ENCODE measurements around the gene SGMS1. TPM values are rescaled to one million over a fixed set of nuclear protein-coding genes. Genes with fewer than 3 reads are reported as not detected.

The SGMS1 gene
- total RNA-seq, 2 donors from 2014 or later: 19.4 to 19.5 TPM

DNA sequence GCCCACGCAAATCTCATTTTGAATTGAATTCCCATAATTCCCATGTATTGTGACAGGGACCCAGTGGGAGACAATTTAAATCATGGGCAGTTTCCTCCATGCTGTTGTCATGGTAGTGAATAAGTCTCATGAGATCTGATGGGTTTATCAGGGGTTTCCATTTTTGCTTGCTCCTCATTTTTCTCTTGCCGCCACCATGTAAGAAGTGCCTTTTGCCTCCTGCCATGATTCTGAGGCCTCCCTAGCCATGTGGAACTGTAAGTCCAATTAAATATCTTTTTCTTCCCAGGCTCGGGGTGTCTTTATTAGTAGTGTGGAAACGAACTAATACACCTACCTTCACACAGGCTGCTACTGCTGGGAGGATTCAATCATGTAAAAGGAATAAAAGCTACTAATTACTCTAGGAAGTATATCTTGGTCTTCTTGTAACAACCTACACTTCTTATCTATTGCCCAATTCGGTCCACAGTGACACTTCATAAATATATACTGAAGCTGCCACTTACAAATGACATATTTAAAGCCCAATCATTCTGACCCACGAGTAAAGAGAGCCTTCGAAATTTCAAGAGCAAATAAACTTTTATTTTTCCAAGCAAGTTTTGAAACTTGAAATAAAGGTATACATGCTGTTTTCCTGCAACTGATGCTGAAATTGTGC is 272.1 kb downstream of the SGMS1 start:
- no peaks in the 10 kb centered on the region for H3K4me1 ChIP-seq
- H3K9me3 ChIP-seq: no peaks in the 10 kb centered on the region
- H3K9ac ChIP-seq (ENCODE audit: low read depth in 2 of 2, low read length in 2 of 2): no peak overlapping the region
- TF ChIP-seq, protein P1, sequence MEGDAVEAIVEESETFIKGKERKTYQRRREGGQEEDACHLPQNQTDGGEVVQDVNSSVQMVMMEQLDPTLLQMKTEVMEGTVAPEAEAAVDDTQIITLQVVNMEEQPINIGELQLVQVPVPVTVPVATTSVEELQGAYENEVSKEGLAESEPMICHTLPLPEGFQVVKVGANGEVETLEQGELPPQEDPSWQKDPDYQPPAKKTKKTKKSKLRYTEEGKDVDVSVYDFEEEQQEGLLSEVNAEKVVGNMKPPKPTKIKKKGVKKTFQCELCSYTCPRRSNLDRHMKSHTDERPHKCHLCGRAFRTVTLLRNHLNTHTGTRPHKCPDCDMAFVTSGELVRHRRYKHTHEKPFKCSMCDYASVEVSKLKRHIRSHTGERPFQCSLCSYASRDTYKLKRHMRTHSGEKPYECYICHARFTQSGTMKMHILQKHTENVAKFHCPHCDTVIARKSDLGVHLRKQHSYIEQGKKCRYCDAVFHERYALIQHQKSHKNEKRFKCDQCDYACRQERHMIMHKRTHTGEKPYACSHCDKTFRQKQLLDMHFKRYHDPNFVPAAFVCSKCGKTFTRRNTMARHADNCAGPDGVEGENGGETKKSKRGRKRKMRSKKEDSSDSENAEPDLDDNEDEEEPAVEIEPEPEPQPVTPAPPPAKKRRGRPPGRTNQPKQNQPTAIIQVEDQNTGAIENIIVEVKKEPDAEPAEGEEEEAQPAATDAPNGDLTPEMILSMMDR (IDR thresholded peaks at IDR 0.05): no peak
- DNase-seq: no peak
- intact Hi-C loops (cut with DNase I): no loop called here
- no peak overlapping the region for H3K4me3 ChIP-seq
- no peak overlapping the region for H3K27ac ChIP-seq
- no peaks in the 10 kb centered on the region for H3K36me3 ChIP-seq
- H3K27me3 ChIP-seq: no peaks in the 10 kb centered on the region

DNA sequence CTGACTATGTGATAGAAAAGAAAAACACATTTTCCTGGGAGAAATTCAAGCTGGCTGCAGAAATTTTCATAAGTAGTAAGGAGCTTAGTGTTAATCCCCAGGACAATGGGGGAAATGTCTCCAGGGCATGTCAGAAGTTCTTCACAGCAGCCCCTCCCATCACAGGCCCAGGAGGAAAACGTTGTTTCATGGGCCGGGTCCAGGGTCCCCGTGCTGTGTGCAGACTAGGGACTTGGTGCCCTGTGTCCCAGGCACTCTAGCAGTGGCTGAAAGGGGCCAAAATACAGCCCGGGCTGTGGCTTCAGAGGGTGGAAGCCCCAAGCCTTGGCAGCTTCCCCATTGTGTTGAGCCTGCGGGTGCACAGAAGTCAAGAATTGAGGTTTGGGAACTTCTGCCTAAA is 273.4 kb downstream of the SGMS1 start:
- intact Hi-C loops (cut with DNase I): no loop called here
- Histone ChIP-seq H3K4me1 (no peaks in the 10 kb centered on the region), H3K27ac (no peak overlapping the region), H3K27me3 (no peaks in the 10 kb centered on the region), H3K36me3 (no peaks in the 10 kb centered on the region), H3K9me3 (no peaks in the 10 kb centered on the region), H3K9ac (ENCODE audit: low read depth in 2 of 2, low read length in 2 of 2) (no peak overlapping the region), H3K4me3 (no peak overlapping the region)
- TF ChIP-seq, protein P1 (IDR thresholded peaks at IDR 0.05): no peak
- no peak for DNase-seq

DNA sequence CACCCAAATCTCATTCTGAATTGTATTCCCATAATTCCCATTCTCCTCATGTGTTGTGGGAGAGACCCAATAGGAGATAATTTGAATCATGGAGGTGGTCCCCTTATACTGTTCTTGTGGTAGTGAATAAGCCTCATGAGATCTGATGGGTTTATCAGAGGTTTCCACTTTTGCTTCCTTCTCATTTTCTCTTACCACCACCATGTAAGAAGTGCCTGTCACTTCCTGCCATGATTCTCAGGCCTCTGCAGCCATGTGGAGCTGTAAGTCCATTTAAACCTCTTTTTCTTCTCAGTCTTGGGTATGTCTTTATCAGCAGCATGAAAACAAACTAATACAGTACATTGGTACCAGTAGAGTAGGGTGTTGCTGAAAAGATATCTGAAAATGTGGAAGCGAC is 274.2 kb downstream of the SGMS1 start:
- intact Hi-C loops (cut with DNase I): no loop called here
- no peak overlapping the region for H3K4me3 ChIP-seq
- no peaks in the 10 kb centered on the region for H3K36me3 ChIP-seq
- H3K9me3 ChIP-seq: no peaks in the 10 kb centered on the region
- no peak overlapping the region for H3K27ac ChIP-seq
- no peaks in the 10 kb centered on the region for H3K27me3 ChIP-seq
- no peak for DNase-seq
- no peak overlapping the region for H3K9ac ChIP-seq (ENCODE audit: low read depth in 2 of 2, low read length in 2 of 2)
- TF ChIP-seq, protein P1 (IDR thresholded peaks at IDR 0.05): no peak
- H3K4me1 ChIP-seq: no peaks in the 10 kb centered on the region

DNA sequence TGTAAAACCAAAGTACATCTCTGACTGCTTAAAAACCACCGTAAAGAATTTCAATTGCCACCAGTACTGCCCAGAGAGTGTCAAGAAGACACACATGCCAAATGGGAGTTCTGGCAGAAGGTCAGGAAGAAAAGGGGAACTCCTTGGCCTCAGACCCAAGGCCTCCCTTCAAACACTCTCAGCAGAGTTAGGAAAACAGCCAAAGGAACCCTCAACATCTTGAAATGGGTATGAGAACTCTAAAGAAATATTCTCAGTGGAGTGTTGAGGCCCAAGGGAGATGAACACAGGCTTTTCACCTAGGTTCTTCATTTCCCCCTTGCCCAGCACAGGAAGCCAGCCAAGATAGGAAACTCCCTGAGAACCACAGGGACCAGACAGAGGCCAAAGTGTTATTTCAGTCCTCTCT is 276.4 kb downstream of the SGMS1 start:
- H3K9me3 ChIP-seq: no peaks in the 10 kb centered on the region
- intact Hi-C loops (cut with DNase I): no loop called here
- H3K36me3 ChIP-seq: no peaks in the 10 kb centered on the region
- no peak overlapping the region for H3K9ac ChIP-seq (ENCODE audit: low read depth in 2 of 2, low read length in 2 of 2)
- no peak overlapping the region for H3K4me3 ChIP-seq
- no peaks in the 10 kb centered on the region for H3K27me3 ChIP-seq
- no peaks in the 10 kb centered on the region for H3K4me1 ChIP-seq
- H3K27ac ChIP-seq: no peak overlapping the region
- TF ChIP-seq, protein P1 (IDR thresholded peaks at IDR 0.05): no peak
- no peak for DNase-seq

DNA sequence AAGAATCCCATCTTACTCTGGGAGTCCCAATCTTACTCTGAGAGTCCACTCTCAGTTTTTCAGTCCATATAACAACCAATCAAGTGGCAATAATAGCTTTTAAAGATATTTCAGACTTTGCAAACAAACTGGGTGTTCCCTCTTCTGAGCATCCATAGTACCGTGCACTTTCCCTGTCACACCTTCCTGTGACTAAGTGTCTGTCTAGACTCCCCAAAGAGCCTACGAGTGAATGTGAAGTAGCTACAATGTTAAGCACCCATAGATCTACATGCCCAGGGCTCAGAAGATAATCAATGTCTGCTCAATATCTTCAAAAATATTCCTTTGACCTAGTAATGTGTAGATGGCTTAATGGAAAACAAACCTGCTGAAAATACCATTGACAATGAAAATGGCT is 276.8 kb downstream of the SGMS1 start:
- Histone ChIP-seq H3K36me3 (no peaks in the 10 kb centered on the region), H3K27ac (no peak overlapping the region), H3K4me3 (no peak overlapping the region), H3K9me3 (no peaks in the 10 kb centered on the region), H3K4me1 (no peaks in the 10 kb centered on the region), H3K9ac (ENCODE audit: low read depth in 2 of 2, low read length in 2 of 2) (no peak overlapping the region), H3K27me3 (no peaks in the 10 kb centered on the region)
- DNase-seq: no peak
- intact Hi-C loops (cut with DNase I): no loop called here
- TF ChIP-seq, protein P1 (IDR thresholded peaks at IDR 0.05): no peak
